ENCODE results near the gene UBAP1L.
"Not testable (repeated sequence)": the region's sequence is repeated elsewhere in the genome, so short reads cannot be mapped to it uniquely, and the experiment has no call there.

The UBAP1L gene

DNA sequence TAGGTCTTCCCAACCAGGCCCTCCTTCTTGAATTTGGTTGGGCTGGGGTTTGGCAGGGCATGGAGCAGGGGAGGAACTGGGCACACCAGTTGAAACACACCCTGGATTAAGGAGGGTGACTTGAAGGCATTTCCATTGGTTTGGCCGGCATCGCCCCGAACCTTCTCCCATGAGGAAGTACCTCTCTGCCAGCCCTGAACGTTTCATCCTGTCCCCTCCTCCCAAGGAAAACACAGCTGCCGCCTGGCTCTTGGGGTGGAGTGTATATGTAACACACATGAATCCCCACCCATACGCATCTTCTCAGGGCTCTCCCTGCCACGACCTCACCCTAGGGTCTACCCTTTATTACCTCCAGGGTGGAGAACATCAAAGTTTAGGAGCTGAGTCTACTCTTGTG lies 14.6 kb downstream of the UBAP1L start:
- DNase-seq (ENCODE audit: low read depth in 2 of 2, low spot score in 1 of 2), result no peak

GRCh38 chr15:65099801-65100200 lies 15.2 kb downstream of the UBAP1L start:
- DNase-seq (ENCODE audit: low read depth in 2 of 2, low spot score in 1 of 2), result not testable (repeated sequence)

DNA sequence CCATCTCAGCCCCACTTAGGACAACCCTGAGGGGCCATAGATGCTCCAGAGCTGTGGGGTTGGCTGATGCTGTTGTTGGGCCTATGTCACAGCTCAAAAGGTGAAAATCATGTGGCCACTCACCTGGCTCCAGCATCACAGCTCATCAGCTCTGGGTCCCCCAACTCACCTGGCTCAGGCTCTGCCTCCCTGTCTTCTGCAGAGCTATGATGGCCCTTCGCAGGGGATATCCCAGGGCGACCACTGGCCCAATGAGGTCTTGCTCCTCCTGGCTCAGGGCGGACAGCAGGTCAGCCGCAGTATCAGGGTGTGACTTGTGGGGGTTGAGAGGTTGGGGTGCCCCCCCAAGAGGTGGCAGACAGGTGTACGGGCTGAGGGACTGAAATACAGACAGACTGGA lies 15.7 kb downstream of the UBAP1L start:
- DNase-seq (ENCODE audit: low read depth in 2 of 2, low spot score in 1 of 2), result no peak

DNA sequence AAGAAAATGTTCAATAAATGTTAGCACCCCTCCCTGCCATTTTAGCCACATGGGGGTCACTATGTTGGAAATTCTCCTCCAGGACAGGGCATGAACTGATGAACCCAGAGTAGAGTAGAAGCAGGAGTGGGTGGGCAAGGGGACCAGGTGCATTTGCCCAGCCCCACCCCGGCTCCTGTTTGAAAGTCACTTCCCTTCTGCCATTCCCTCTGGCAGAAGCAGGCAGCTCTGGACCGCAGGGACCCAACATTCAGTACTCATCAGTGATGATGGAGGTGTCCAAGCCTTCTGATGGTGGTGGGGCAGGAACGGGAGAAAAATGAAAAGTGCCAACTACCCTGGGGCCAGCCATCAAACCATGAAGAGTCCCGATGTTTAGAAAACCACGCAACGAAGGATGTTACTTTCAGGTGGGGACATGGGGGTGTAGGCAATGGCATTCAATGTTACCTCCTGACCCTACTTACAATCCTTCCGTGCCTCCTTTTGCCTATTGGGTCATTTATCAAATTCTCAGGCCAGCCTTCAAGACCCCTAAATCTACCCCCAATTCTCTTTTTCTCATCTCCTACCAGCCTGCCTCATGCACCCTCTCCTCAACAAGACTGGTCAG lies 17.2 kb downstream of the UBAP1L start:
- DNase-seq (ENCODE audit: low read depth in 2 of 2, low spot score in 1 of 2), result no peak

DNA sequence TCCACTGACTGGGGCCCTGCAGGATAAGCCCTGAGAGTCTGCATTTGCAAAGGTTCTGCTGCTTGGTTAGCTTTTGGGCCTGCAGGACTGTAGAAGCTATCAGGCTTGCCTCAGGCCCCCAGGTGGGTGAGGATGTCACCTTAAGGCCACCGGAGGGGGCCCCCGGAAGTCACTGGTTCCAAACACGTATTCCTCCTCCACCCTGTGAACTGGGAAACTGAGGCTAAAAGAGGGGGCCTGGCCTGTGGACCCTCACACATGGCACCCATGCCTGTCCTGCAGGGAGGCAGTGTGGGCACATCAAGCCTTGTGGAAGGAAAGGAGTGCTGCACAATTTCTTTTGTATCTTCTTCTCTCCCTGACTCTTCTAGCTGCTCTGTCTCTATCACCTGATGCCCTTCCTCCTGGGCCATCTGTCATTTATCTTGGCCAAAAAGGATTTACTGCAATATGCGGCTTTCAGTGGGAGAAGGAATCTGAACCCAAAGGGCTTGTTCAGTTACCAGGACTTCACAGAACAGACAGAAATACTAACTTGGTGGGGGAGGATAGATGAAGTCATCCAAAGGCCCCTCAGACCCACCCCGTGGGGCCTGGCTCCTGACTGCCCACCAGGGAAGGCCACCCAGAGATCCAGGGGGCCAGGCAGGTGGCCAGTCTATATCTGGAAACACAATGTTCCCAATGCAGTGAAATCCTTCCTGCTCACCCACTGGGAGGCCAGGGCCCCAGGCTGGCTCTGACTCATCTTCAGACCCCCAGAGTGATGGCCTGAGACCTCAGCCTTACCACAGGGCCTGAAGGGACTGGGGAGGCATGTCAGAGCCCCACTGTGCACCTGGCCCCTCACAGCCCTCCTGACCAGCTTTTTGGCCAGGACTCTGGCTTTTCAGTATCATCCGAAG lies 18.3 kb downstream of the UBAP1L start:
- DNase-seq (ENCODE audit: low read depth in 2 of 2, low spot score in 1 of 2), result no peak

GRCh38 chr15:65095747-65096104 lies 19.3 kb downstream of the UBAP1L start:
- no peak for DNase-seq (ENCODE audit: low read depth in 2 of 2, low spot score in 1 of 2)

DNA sequence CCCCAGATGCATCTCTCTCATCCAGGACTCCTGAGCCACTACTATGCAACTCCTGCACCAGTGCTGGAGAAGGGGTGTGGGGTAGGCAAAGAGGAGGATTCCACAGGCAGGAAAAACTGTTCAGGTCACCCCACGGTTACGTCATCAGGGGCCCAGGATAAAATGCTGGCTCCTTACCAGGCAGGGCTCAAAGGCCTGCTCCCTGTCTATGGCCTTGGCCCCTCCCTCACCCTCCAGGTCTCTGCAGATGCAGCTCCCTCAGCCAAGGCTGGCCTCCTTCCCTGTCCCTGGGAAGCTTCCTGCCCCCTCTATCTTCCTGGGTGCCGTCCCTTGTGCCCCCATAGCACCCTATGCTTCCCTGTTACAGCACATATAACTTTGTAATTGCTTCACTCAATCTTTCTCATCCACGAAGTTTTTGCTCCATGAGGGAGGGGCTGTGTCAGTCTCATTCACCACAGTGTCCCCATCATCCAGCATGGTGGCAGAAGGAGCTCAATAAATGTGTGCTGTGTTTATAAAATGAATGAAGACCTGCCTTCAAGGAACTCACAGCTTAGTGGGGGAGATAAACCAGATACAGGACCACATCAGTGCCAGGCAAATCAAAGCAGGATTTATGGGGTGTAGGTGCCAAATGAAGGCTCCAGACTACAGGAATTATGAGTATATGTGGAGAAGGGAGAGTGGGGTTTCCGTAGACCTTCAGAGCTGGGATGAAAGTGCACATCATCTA lies 19.8 kb downstream of the UBAP1L start:
- DNase-seq (ENCODE audit: low read depth in 2 of 2, low spot score in 1 of 2), result no peak

GRCh38 chr15:65094294-65094995 lies 20.6 kb downstream of the UBAP1L start:
- no peak for DNase-seq (ENCODE audit: low read depth in 2 of 2, low spot score in 1 of 2)

GRCh38 chr15:65093793-65094170 lies 21.2 kb downstream of the UBAP1L start:
- DNase-seq (ENCODE audit: low read depth in 2 of 2, low spot score in 1 of 2), result not testable (repeated sequence)

DNA sequence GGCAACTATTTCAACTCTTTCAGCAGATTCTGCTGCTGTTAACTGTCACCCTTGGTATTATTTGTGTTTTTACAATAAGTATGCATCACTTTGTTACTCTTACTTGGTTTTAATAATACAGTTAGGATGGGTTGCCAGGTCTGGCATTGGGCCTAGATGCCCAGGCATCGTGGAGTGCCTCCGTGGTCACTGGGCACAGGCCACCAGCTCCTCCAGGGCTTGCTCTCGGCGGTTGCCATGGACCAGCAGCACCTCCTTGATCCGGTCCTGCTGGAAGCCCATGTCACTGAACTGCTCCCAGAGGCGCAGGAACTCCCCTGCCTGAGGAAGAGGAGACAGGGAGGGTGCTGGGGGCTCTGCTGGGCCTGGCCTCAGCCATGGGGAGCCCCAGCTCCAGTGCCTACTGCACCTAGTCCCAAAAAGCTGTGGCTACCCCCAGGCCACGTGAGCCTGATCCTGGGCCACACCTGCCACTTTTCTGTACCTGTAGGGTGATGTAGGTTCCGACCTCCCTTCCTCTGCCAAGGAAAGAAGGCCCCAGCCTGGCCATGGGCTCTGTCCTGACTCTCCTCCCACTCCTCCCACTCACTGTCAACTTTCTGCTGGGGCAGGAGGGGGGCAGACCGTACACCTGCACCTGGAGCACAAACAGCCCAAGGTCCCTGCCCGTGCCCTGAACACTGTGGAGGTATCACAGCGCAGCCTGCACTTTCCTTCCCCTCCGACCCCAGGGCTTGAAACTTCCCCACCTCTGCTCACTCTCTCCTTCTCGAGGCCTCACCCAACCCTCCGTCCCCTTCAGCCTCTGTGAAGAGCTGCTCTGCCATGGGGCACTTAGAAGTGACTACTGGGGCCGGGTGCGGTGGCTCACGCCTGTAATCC lies 21.8 kb downstream of the UBAP1L start:
- DNase-seq (ENCODE audit: low read depth in 2 of 2, low spot score in 1 of 2), result no peak

DNA sequence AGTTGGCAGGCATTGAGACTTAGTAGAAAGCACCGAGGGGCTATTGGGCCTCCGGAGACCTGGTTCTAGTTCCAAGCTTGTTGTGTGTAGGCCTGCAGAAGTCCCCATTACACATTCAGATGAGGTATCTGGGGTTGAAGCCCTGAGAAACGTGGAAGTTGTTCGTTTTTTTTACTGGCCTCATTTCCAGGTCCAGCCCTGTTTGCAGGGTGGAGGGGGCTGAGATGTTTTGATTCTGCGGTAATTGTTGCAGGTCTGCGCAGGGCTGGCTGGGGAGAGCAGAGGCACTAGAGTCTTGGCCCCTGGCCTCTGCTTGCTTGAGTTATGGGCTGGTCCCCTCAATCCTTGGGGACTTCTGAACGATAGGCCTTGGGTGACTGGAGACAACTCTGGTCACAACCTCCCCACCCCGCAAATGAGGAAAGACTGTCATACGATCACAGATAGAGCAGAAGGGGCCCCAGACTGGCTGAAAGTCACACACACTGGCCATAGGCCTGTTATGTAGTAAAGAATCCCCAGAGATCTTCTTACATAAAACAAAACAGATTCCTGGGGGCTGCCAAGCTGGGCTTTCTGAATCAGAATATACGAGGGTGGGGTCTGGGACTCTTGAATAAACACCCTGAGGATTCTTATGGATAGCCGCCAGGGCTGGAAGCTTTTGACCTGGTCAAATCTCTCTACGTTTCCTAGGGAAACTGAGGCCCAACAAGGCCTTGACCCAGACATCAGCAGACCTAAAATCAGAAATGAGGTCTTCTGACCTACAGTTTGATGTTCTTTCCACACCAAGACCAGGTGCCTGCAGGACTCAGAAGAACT lies 22.8 kb downstream of the UBAP1L start:
- DNase-seq (ENCODE audit: low read depth in 2 of 2, low spot score in 1 of 2), result no peak

GRCh38 chr15:65089206-65089824 lies 25.7 kb downstream of the UBAP1L start:
- no peak for DNase-seq (ENCODE audit: low read depth in 2 of 2, low spot score in 1 of 2)

DNA sequence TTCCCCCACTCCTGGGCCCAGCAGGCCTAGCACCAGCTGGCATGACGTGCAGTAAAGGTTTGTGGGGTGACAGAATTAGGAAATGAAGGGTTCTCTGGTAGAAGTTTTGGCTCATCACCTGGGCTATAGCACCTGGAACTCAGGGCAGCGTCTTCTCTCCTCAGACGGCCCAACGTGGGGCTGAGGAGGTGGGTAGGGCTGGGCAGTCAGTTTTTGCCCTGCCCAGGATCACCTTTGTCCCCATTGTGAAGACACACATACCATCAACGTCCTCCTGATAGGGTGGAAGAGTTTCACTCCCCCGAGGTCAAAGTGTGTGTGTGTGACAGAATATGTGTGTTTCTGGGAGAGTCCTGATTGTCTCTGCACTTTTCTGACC lies 26.4 kb downstream of the UBAP1L start:
- no peak for DNase-seq (ENCODE audit: low read depth in 2 of 2, low spot score in 1 of 2)

GRCh38 chr15:65087873-65088642 lies 26.9 kb downstream of the UBAP1L start:
- no peak for DNase-seq (ENCODE audit: low read depth in 2 of 2, low spot score in 1 of 2)

DNA sequence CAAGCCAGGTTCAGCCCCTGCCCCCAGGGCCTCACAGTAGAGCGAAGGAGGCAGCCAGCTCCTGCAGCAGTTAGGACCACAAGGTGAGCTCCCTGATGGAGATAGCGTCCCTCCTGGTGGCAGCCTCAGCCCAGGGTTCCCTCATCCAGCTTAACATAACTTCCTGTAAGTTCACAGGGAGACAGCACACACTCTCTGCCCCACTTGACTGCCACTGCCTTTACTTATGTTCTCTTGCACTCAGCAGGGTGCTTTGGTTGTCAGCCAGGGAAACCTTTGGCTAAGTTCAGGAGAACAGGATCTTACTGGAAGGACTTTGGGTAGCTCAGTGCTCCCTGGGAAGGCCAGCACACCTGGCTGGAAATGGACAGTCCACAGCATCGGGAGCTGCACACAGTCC lies 27.6 kb downstream of the UBAP1L start:
- DNase-seq (ENCODE audit: low read depth in 2 of 2, low spot score in 1 of 2), result no peak

GRCh38 chr15:65086680-65087111 lies 28.3 kb downstream of the UBAP1L start:
- no peak for DNase-seq (ENCODE audit: low read depth in 2 of 2, low spot score in 1 of 2)

DNA sequence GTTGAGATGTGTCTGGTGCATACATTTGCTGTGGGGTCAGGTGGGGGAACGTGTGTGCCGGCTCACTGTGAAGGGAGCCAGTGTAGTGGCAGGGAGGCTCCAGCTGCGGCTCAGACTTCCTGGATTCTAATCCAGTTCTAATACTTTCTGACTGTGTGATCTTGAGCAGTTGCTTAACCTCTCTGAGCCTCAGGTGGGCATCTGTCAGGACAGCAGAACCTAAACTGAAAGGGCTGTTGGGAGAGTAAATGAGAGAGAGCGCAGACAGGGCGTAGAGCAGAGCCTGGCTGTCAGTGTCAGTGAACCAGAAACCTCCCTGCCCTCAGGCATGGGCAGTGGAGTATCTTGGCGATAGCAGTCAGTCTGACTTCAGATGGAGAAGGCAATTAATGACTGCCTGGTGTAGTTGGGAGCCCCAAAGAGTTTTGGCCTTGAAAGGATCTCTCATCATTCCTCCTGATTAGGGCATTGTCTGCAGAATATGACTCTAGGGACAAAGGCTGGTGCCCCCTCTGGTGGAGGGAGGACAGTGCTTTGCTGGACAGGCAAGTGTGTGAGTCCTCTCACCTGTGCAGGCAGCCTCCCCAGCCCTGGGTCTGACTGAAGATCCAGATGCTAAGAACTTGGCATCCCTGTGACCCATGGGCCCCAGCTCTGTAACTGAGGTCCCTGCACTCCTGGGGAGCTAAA lies 28.9 kb downstream of the UBAP1L start:
- no peak for DNase-seq (ENCODE audit: low read depth in 2 of 2, low spot score in 1 of 2)

Measured in stimulated activated CD8-positive, alpha-beta memory T cell treated with anti-CD3 and anti-CD28 coated beads, Interleukin-4, amount 100 ng/mL, for 1 hour (primary cell).